Measurements from ENCODE around the gene GNGT1.

Gene GNGT1

GRCh38 chr7:93943816-93944540, 37.6 kb downstream of the GNGT1 start:
- no peak for DNase-seq

- DNase-seq: no peak
Observed at GRCh38 chr7:93944673-93945072, 38.3 kb downstream of the GNGT1 start.

- DNase-seq: no peak
Observed at GRCh38 chr7:93945083-93945482, 38.7 kb downstream of the GNGT1 start.

DNA sequence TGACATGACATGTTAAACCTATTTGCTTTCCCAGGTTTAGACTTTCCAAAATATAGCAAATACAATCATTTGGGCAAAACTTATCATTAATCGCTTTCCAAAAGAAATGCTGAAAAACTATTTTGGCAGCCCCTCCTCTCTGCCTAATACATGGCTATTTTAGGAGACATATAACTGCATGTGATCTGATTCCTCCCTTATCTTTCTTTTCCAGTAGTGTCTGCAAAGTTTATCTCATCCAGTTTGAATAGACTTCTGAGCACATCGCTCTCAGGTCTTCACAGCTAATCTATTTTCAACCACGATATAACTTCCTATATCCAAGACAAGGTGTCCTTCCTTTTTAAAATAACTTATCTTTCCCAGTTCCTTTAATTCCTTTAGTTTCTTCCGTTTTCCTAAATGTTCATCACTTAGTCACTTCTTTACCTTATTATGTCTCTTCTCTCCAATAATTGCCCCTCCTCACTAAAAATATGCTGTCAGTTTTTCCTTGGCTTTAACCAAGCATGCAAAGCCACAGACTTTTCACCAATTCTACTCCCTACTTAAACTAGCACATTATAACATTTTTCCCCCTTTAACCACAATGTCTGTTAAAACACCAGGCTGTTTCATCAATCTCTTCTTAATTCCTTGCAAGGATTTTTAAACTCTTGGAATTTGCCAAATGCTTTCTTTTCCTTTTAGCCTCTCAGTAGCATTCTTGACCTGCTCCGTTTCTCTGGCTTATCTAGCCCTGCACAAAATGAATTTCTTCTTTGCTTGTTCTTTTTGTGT, 39.6 kb downstream of the GNGT1 start:
- no peak for DNase-seq

- DNase-seq: no peak
Observed at GRCh38 chr7:93948106-93948505, 41.7 kb downstream of the GNGT1 start.

- no peak for DNase-seq
Observed at GRCh38 chr7:93948873-93949272, 42.5 kb downstream of the GNGT1 start.

DNA sequence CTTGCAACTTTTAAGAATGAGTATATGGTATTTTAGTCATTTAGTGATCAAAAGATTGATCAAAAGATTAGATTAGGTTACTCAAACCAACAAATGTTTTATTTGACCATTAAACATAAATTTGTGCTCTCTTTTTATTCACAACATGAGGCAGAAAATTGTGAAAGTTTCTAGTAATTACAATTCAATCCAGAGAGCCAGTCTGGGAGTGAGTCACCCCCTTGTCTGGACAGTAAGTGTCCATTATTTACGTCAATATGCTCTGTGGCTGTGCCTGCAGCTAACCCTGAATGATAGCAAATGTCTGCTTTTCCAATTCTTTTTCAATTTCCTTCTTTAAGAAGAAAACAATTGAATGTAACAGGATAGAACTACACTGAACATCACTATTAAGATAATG, 43.1 kb downstream of the GNGT1 start:
- DNase-seq: no peak

- no peak for DNase-seq
Observed at GRCh38 chr7:93955304-93955703, 48.9 kb downstream of the GNGT1 start.

- no peak for DNase-seq
Observed at GRCh38 chr7:93957767-93958166, 51.4 kb downstream of the GNGT1 start.

DNA sequence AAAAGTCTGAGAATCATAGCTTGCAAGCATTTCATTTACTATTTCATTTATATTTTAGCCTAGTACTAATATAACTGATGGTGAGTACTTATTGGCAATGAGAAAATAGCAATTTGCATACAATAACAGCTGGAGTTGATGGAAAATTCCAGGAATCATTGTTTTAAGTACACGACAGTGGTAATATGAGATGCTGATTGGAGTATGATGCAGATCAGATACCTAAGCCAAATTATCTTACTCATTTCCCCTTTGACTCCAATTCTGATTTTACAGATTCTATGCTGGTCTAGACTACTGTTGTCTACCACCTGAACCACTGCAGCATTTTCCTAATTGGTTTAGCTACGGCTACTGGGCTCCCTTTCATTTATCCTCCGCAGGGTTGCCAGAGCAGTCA, 51.8 kb downstream of the GNGT1 start:
- no peak for DNase-seq

- DNase-seq: no peak
Observed at GRCh38 chr7:93958651-93959050, 52.3 kb downstream of the GNGT1 start.

All from C1 segment of cervical spinal cord (tissue), 14 donors.